Heart left ventricle (tissue), 13 donors: ENCODE measurements around the gene PBX3.

Experiments
- POLR2A ChIP-seq, 2 donors: fragments of 450-650 bp; IDR thresholded peaks; one replicate each; pipeline ENCODE4 v1.6.1; 2017; ENCODE audit warnings: antibody characterized with exemption in 2 of 2, mild to moderate bottlenecking in 2 of 2, moderate library complexity in 2 of 2
- TF ChIP-seq, protein P1 (sequence below), 12 donors: fragments of 200-600 bp; sonication (generic) in 4 of 12; IDR thresholded peaks; one replicate each; pipeline versions ENCODE4 v1.5.0 to v1.8.0; 2018 to 2022; ENCODE audit warnings: antibody characterized with exemption in 12 of 12, mild to moderate bottlenecking in 5 of 12
- donor health status: ischemic (EF 13 %, LVEDD 7.1; RV severe dilation, severe dysfunction).
- donor health status: DM: no; HTN: yes; CAD: no.
- donor health status: DM: no; HTN: no; CAD: no.
- donor health status: ischemic (EF 25% LVEDD 6.9; RV normal size, moderate dysfunction).
- donor health status: ischemic (EF 25% LVEDD 5.7; RV mildly dilated, moderate dysfunction).
- donor health status: ischemic (EF 35%, LVEDD 5.7; RV mildly dilated, moderate dysfunction).
- donor health status: nonischemic (EF 11% LVEDD 7.7; RV severe dilation, severe dysfunction).
- donor health status: DM: yes; HTN: yes; CAD: no.
- donor health status: PGD.
- donor health status: ischemic (EF 29% LVEDD 5.4; RV normal size, mild dysfunction).
- donor health status: nonischemic (EF 23%, LVEDD 6.1; RV moderate dilation, normal function).

DNA sequence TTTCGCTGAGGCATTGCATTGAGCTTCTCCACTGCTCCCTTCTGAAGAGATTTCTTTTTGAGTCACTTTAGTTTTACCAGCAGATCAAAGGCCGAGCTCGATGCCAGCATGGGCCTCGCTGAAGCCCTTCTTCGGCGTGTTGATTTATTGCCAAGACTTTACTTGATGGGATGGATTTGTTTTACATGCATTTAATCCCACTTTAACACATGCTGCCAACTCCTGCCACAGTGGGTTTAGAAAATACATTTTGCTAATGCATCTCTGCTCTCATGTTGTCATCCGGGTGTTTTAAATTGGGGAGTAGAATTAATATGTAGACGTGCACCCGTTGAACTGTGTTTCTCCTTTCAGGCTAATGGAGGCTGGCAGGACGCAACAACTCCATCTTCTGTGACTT lies 218.3 kb downstream of the PBX3 start:
- no peak for TF ChIP-seq POLR2A (IDR thresholded peaks at IDR 0.05)
- TF ChIP-seq, protein P1, sequence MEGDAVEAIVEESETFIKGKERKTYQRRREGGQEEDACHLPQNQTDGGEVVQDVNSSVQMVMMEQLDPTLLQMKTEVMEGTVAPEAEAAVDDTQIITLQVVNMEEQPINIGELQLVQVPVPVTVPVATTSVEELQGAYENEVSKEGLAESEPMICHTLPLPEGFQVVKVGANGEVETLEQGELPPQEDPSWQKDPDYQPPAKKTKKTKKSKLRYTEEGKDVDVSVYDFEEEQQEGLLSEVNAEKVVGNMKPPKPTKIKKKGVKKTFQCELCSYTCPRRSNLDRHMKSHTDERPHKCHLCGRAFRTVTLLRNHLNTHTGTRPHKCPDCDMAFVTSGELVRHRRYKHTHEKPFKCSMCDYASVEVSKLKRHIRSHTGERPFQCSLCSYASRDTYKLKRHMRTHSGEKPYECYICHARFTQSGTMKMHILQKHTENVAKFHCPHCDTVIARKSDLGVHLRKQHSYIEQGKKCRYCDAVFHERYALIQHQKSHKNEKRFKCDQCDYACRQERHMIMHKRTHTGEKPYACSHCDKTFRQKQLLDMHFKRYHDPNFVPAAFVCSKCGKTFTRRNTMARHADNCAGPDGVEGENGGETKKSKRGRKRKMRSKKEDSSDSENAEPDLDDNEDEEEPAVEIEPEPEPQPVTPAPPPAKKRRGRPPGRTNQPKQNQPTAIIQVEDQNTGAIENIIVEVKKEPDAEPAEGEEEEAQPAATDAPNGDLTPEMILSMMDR (IDR thresholded peaks at IDR 0.05), result no peak
